HCT116 (cell line): ENCODE results near the gene TCEA2. TPM values are rescaled to one million over a fixed set of nuclear protein-coding genes. Genes with fewer than 3 reads are reported as not detected.

Source experiments
- ATAC-seq: fragments of 200-7000 bp; cut with Tn5 transposase; 2 replicates; pipeline ENCODE4 v1.9.1; 2020; ENCODE audit warnings: mild to moderate bottlenecking, moderate library complexity
- BruUV-seq: library from RNA; stranded (reverse); fragments of 400-500 nt; replicated peaks from 2 replicates; lab custom pipeline; 2021; lab: Mats Ljungman, UMichigan
- CTCF ChIA-PET: fragments of 300-600 bp; sonication (Branson Sonifier 250); formaldehyde crosslinking; loops from one replicate; lab custom pipeline; 2021; ENCODE audit warnings: antibody characterized with exemption; lab: Charles Lee
- POLR2A ChIA-PET: fragments of 300-600, 350-600 bp; sonication (Branson Sonifier 250); formaldehyde crosslinking; loops from one replicate; lab custom pipeline; 2021; ENCODE audit warnings: antibody characterized with exemption; lab: Charles Lee
- RAD21 ChIA-PET, 2 experiments: fragments of 300-600 bp; sonication (Branson Sonifier 250); formaldehyde crosslinking; loops; one replicate each; lab custom pipeline; 2023; ENCODE audit warnings: low total read pairs in 2 of 2; ENCODE audit not compliant: uncharacterized antibody in 2 of 2, unreplicated experiment in 2 of 2, low non-redundant PET in 1 of 2; lab: Charles Lee
- DNase-seq: peaks from one replicate; pipeline ENCODE4 v3.0.0-alpha.2; 2010; ENCODE audit warnings: low read depth, low spot score
- H2AFZ ChIP-seq: fragments of 200-600 bp; shearing (Covaris generic), sonication (generic); 2 replicates; pipeline ENCODE4 v1.6.1; 2017; ENCODE audit warnings: low read depth, mixed run types, mixed read lengths, antibody characterized with exemption, low read length; ENCODE audit not compliant: poor library complexity, severe bottlenecking
- H3K27ac ChIP-seq: 2 replicates; pipeline ENCODE4 v1.5.1; 2012; ENCODE audit warnings: low read depth, low read length
- H3K27me3 ChIP-seq: fragments of 200-600 bp; sonication (generic); 2 replicates; pipeline ENCODE4 v1.6.1; 2016; ENCODE audit warnings: mixed run types, low read length, mixed read lengths; ENCODE audit not compliant: insufficient read depth
- H3K36me3 ChIP-seq, 2 experiments: fragments of 200-500 bp in 1 of 2; fragments of 200-600 bp in 1 of 2; sonication (Bioruptor generic) in 1 of 2; sonication (generic) in 1 of 2; 2 replicates each; pipeline versions ENCODE4 v1.5.1 to v1.6.1; 2014 to 2016; ENCODE audit warnings: low read length in 2 of 2, inconsistent platforms in 1 of 2, mixed read lengths in 1 of 2, mixed run types in 1 of 2; ENCODE audit not compliant: insufficient read depth in 2 of 2, control insufficient read depth in 1 of 2
- H3K4me1 ChIP-seq, 2 experiments: fragments of 200-600 bp in 1 of 2; sonication (generic) in 1 of 2; 2 replicates each; pipeline versions ENCODE4 v1.5.1 to v1.6.1; 2012 to 2017; ENCODE audit warnings: low read length in 2 of 2, inconsistent platforms in 1 of 2, mild to moderate bottlenecking in 1 of 2, mixed read lengths in 1 of 2, mixed run types in 1 of 2, moderate library complexity in 1 of 2; ENCODE audit not compliant: insufficient read depth in 2 of 2, control insufficient read depth in 1 of 2
- H3K4me2 ChIP-seq: fragments of 200-600 bp; sonication (generic); 2 replicates; pipeline ENCODE4 v1.6.1; 2017; ENCODE audit warnings: mixed run types, low read length, mixed read lengths
- H3K4me3 ChIP-seq, 2 experiments: fragments of 200-600 bp in 1 of 2; sonication (generic) in 1 of 2; replicated peaks in 1 of 2; 2 replicates each; pipeline ENCODE4 v1.5.1; 2011 to 2016; ENCODE audit warnings: low read length in 2 of 2, control low read depth in 1 of 2, low read depth in 1 of 2, mild to moderate bottlenecking in 1 of 2, mixed read lengths in 1 of 2, mixed run types in 1 of 2
- H3K79me2 ChIP-seq: fragments of 200-600 bp; sonication (generic); 2 replicates; pipeline ENCODE4 v1.6.1; 2017; ENCODE audit warnings: mild to moderate bottlenecking, mixed run types, low read length, moderate library complexity, mixed read lengths; ENCODE audit not compliant: insufficient read depth
- H3K9ac ChIP-seq: fragments of 200-600 bp; sonication (generic); 2 replicates; pipeline ENCODE4 v1.6.1; 2016; ENCODE audit warnings: low read length, mixed read lengths
- H3K9me2 ChIP-seq: fragments of 200-600 bp; sonication (generic), shearing (Covaris generic); 2 replicates; pipeline ENCODE4 v1.6.1; 2017; ENCODE audit warnings: mixed run types, mild to moderate bottlenecking, moderate library complexity; ENCODE audit not compliant: insufficient read depth
- H3K9me3 ChIP-seq, 2 experiments: fragments of 200-500 bp in 1 of 2; fragments of 200-600 bp in 1 of 2; sonication (Bioruptor generic) in 1 of 2; sonication (generic) in 1 of 2; 2 replicates each; pipeline ENCODE4 v1.6.1; 2014 to 2017; ENCODE audit warnings: low read length in 2 of 2, mixed read lengths in 2 of 2, inconsistent platforms in 1 of 2, low read depth in 1 of 2, mild to moderate bottlenecking in 1 of 2, mixed run types in 1 of 2, moderate library complexity in 1 of 2; ENCODE audit not compliant: control insufficient read depth in 1 of 2, insufficient read depth in 1 of 2
- H4K20me1 ChIP-seq: fragments of 200-600 bp; sonication (generic), shearing (Covaris generic); 2 replicates; pipeline ENCODE4 v1.6.1; 2017; ENCODE audit warnings: mixed run types, mild to moderate bottlenecking, moderate library complexity; ENCODE audit not compliant: insufficient read depth
- ATF3 ChIP-seq: IDR thresholded peaks from 2 replicates; pipeline ENCODE4 v1.6.1; 2012
- CBX3 ChIP-seq: IDR thresholded peaks from 2 replicates; pipeline ENCODE4 v1.6.1; 2012; ENCODE audit warnings: low read depth
- CEBPB ChIP-seq: IDR thresholded peaks from 2 replicates; pipeline ENCODE4 v1.6.1; 2012; ENCODE audit warnings: low read depth
- EGR1 ChIP-seq: IDR thresholded peaks from 2 replicates; pipeline ENCODE4 v1.6.1; 2012; ENCODE audit warnings: low read depth
- EZH2phosphoT487 ChIP-seq: fragments of 200-600 bp; IDR thresholded peaks from 2 replicates; pipeline ENCODE4 v1.6.1; 2018; ENCODE audit warnings: antibody characterized with exemption, borderline replicate concordance
- FOSL1 ChIP-seq: IDR thresholded peaks from 2 replicates; pipeline ENCODE4 v1.6.1; 2012; ENCODE audit warnings: low read depth
- MAX ChIP-seq: IDR thresholded peaks from 2 replicates; pipeline ENCODE4 v1.6.1; 2012
- POLR2A ChIP-seq: IDR thresholded peaks from 2 replicates; pipeline ENCODE4 v1.7.0; 2011; ENCODE audit warnings: borderline replicate concordance; ENCODE audit not compliant: insufficient read depth, insufficient read length; ENCODE audit errors: extremely low read depth
- POLR2AphosphoS5 ChIP-seq: IDR thresholded peaks from 2 replicates; pipeline ENCODE4 v1.6.1; 2011; ENCODE audit warnings: mild to moderate bottlenecking, low read depth, low read length, moderate library complexity
- RAD21 ChIP-seq: IDR thresholded peaks from 2 replicates; pipeline ENCODE4 v1.6.1; 2012; ENCODE audit warnings: low read depth, mild to moderate bottlenecking
- REST ChIP-seq: IDR thresholded peaks from 2 replicates; pipeline ENCODE4 v1.6.1; 2012; ENCODE audit warnings: low read depth
- SP1 ChIP-seq: IDR thresholded peaks from 2 replicates; pipeline ENCODE4 v1.6.1; 2012; ENCODE audit warnings: low read depth
- TCF7L2 ChIP-seq: IDR thresholded peaks from 2 replicates; pipeline ENCODE4 v1.7.0; 2011; ENCODE audit warnings: borderline replicate concordance, inconsistent platforms; ENCODE audit not compliant: insufficient read depth, insufficient read length; ENCODE audit errors: extremely low read depth
- YY1 ChIP-seq: IDR thresholded peaks from 2 replicates; pipeline ENCODE4 v1.6.1; 2011; ENCODE audit warnings: low read length, low read depth, moderate library complexity, mild to moderate bottlenecking; ENCODE audit not compliant: insufficient replicate concordance; ENCODE audit errors: extremely low read depth
- ZBTB33 ChIP-seq: IDR thresholded peaks from 2 replicates; pipeline ENCODE4 v1.6.1; 2011; ENCODE audit warnings: mild to moderate bottlenecking, low read length, moderate library complexity; ENCODE audit not compliant: insufficient replicate concordance; ENCODE audit errors: extremely low read depth
- ZFX ChIP-seq: fragments of 450-650 bp; IDR thresholded peaks from 2 replicates; pipeline ENCODE4 v1.6.1; 2017
- intact Hi-C: fragments of 100-400 bp; cut with micrococcal nuclease; formaldehyde crosslinking; loops from 2 replicates; pipeline ENCODE4 v1.10.0; 2022
- total RNA-seq: library from RNA; stranded (reverse); gene quantifications from one replicate; pipeline ENCODE4 v1.2.1, GENCODE V29; 2021; ENCODE audit not compliant: unreplicated experiment

The TCEA2 gene
- total RNA-seq, 1 experiment from 2014 or later: 29.7 TPM

- Histone ChIP-seq H3K9me3 (no peaks in the 10 kb centered on the region; a peak in 1 of 4 replicates), H3K4me2 (no peak overlapping the region), H3K4me1 (peaks cover 14 to 21% of the 10 kb centered on the region in 2 experiments), H4K20me1 (no peaks in the 10 kb centered on the region), H3K27ac (no peak overlapping the region), H3K9me2 (no peaks in the 10 kb centered on the region), H3K9ac (no peak overlapping the region), H2AFZ (no peak overlapping the region), H3K4me3 (no peak overlapping the region), H3K27me3 (no peaks in the 10 kb centered on the region), H3K79me2 (peaks cover 9% of the 10 kb centered on the region; the same call in 1 of the 2 replicates), H3K36me3 (no peaks in the 10 kb centered on the region)
- POLR2A ChIA-PET: no interaction called here
- intact Hi-C loops: no loop called here
- TF ChIP-seq FOSL1 (no peak), EGR1 (no peak), EZH2phosphoT487 (no peak), CBX3 (no peak), ZBTB33 (no peak), SP1 (no peak), MAX (no peak), ZFX (no peak), POLR2A (no peak), ATF3 (no peak), REST (no peak), YY1 (no peak), TCF7L2 (no peak), CEBPB (no peak), RAD21 (no peak), POLR2AphosphoS5 (no peak)
- CTCF ChIA-PET: interaction anchor here (1.1 kb wide), 1 partner anchor 21 kb away, joined by 3 read pairs; no protein-coding TSS in a partner anchor
- DNase-seq (no peak), ATAC-seq (no peak)
- RAD21 ChIA-PET: no interaction called here
- no TSS peak for BruUV-seq
These were observed 18.6 kb downstream of the TCEA2 start for GRCh38 chr20:64081624-64081964.
